HPDE6-E6E7 (cell line): ENCODE results near the gene MTUS2.

Experiments
- DNase-seq: peaks from one replicate; pipeline ENCODE4 v3.0.0; 2011; ENCODE audit warnings: missing footprints; ENCODE audit errors: extremely low spot score

Gene MTUS2

GRCh38 chr13:29230299-29230845 is 410.2 kb downstream of the MTUS2 start:
- DNase-seq = no peak

- DNase-seq = no peak
Measured at GRCh38 chr13:29239653-29240525, 419.8 kb downstream of the MTUS2 start.

- no peak for DNase-seq
Measured at GRCh38 chr13:29254626-29255370, 434.7 kb downstream of the MTUS2 start.

GRCh38 chr13:29255567-29255966 is 435.4 kb downstream of the MTUS2 start:
- no peak for DNase-seq

- DNase-seq = no peak
Measured at GRCh38 chr13:29260684-29261083, 440.5 kb downstream of the MTUS2 start.

GRCh38 chr13:29266261-29266660 is 446.1 kb downstream of the MTUS2 start:
- DNase-seq = no peak

GRCh38 chr13:29266756-29267733 is 446.9 kb downstream of the MTUS2 start:
- DNase-seq = no peak

GRCh38 chr13:29270271-29270985 is 450.3 kb downstream of the MTUS2 start:
- no peak for DNase-seq

- no peak for DNase-seq
Measured at GRCh38 chr13:29271606-29272005, 451.5 kb downstream of the MTUS2 start.

- DNase-seq = no peak
Measured at GRCh38 chr13:29279356-29280254, 459.5 kb downstream of the MTUS2 start.

GRCh38 chr13:29281932-29282495 is 461.9 kb downstream of the MTUS2 start:
- no peak for DNase-seq

GRCh38 chr13:29284726-29285125 is 464.6 kb downstream of the MTUS2 start:
- no peak for DNase-seq

GRCh38 chr13:29287237-29287636 is 467.1 kb downstream of the MTUS2 start:
- DNase-seq = no peak

GRCh38 chr13:29292045-29292444 is 471.9 kb downstream of the MTUS2 start:
- DNase-seq = no peak

- DNase-seq = no peak
Measured at GRCh38 chr13:29294821-29295220, 474.7 kb downstream of the MTUS2 start.

- no peak for DNase-seq
Measured at GRCh38 chr13:29301027-29301426, 480.9 kb downstream of the MTUS2 start.

GRCh38 chr13:29304148-29304547 is 484.0 kb downstream of the MTUS2 start:
- no peak for DNase-seq

- DNase-seq = no peak
Measured at GRCh38 chr13:29310806-29311205, 490.7 kb downstream of the MTUS2 start.

- DNase-seq = no peak
Measured at GRCh38 chr13:29315847-29316246, 495.7 kb downstream of the MTUS2 start.
